DOHH2 (cell line): Measurements from ENCODE around the gene MAST3.

Experiments used
- H3F3A ChIP-seq: fragments of 200-600 bp; sonication (generic), shearing (Covaris generic); 2 replicates; pipeline ENCODE4 v1.6.0; 2016; ENCODE audit warnings: antibody characterized with exemption, mild to moderate bottlenecking; ENCODE audit not compliant: control insufficient read depth, insufficient read depth
- H3K27ac ChIP-seq: fragments of 200-600 bp; sonication (generic); 2 replicates; pipeline ENCODE4 v1.5.1; 2014; ENCODE audit warnings: low read depth, mild to moderate bottlenecking, low read length, moderate library complexity
- H3K27me3 ChIP-seq: fragments of 200-600 bp; sonication (generic); 2 replicates; pipeline ENCODE4 v1.6.1; 2014; ENCODE audit warnings: mild to moderate bottlenecking, low read length, mixed read lengths; ENCODE audit not compliant: control insufficient read depth
- H3K36me3 ChIP-seq: fragments of 200-600 bp; sonication (generic); 2 replicates; pipeline ENCODE4 v1.6.1; 2014; ENCODE audit warnings: mild to moderate bottlenecking, low read length, moderate library complexity, mixed read lengths; ENCODE audit not compliant: control insufficient read depth
- H3K4me1 ChIP-seq: fragments of 200-600 bp; sonication (generic); 2 replicates; pipeline ENCODE4 v1.6.1; 2014; ENCODE audit warnings: mild to moderate bottlenecking, low read length, mixed read lengths; ENCODE audit not compliant: control insufficient read depth
- H3K4me2 ChIP-seq: fragments of 200-600 bp; sonication (generic); 2 replicates; pipeline ENCODE4 v1.6.0; 2014; ENCODE audit warnings: mild to moderate bottlenecking, low read length, moderate library complexity
- H3K4me3 ChIP-seq: fragments of 200-600 bp; sonication (generic); 2 replicates; pipeline ENCODE4 v1.5.1; 2014; ENCODE audit warnings: mild to moderate bottlenecking, low read length, mixed read lengths
- H3K79me2 ChIP-seq: fragments of 200-600 bp; sonication (generic); 2 replicates; pipeline ENCODE4 v1.6.1; 2014; ENCODE audit warnings: mild to moderate bottlenecking, low read length, mixed read lengths; ENCODE audit not compliant: control insufficient read depth
- H3K9me2 ChIP-seq: fragments of 200-600 bp; sonication (generic); replicated peaks from 2 replicates; pipeline ENCODE4 v1.6.1; 2014; ENCODE audit warnings: mild to moderate bottlenecking, low read length, mixed read lengths; ENCODE audit not compliant: control insufficient read depth
- H3K9me3 ChIP-seq: fragments of 200-600 bp; sonication (generic); 2 replicates; pipeline ENCODE4 v1.6.1; 2014; ENCODE audit warnings: antibody characterized with exemption, low read length, mixed read lengths; ENCODE audit not compliant: control insufficient read depth, insufficient read depth
- H4K20me1 ChIP-seq: fragments of 200-600 bp; sonication (generic); 2 replicates; pipeline ENCODE4 v1.6.0; 2014; ENCODE audit warnings: low read depth, mild to moderate bottlenecking, antibody characterized with exemption, low read length, moderate library complexity; ENCODE audit not compliant: control insufficient read depth, insufficient read depth
- CTCF ChIP-seq: fragments of 200-600 bp; sonication (generic); IDR thresholded peaks from one replicate; pipeline ENCODE4 v1.5.1; 2014; ENCODE audit warnings: antibody characterized with exemption, mild to moderate bottlenecking, low read depth, low read length; ENCODE audit not compliant: poor library complexity, severe bottlenecking
- EZH2phosphoT487 ChIP-seq: fragments of 200-600 bp; sonication (generic); IDR thresholded peaks from 2 replicates; pipeline ENCODE4 v1.6.1; 2017; ENCODE audit warnings: borderline replicate concordance, mild to moderate bottlenecking, antibody characterized with exemption, low read length, moderate library complexity, mixed read lengths

Gene MAST3

DNA sequence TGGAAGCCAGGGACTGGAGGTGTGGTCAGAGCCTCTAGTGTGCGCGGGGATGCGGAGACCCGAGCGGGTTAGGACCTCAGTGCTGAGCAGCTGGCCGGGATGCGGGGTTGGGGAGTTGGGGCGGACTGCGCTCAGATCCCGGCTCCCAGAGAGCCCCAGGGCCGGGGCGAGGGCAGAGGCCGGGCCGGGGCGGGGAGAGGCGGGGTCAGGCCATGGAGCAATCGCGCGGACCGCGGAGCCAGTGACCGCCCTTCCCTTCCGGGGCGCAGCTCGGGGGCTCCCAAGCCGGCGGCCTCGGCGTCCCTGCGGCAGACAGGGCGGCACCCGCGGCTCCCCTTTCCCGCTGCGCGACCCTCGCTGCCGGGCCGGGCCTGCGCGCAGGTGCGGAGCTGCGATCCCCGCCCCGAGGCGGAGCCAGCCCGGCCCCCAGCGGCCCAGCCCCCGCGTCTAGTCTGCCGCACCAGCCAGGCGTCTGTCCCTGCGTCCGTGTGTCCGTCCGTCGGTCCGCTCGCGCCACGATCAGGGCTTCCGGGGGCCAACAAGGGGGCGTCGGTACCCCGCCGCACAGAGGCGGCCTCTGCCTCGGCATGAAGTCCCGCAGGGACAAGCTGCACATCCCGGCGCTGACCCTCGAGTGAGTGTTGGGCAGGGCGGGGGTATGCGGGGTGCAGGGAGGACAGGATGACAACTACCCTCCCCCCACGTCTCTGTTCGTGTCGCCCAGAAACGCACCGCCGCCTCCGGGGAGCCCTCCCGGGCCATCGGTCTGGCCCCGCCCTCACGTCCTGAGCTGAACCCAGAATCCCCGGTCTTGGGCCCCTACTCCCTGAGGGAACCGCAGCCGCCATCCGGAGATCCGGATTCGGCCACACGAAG, 12.4 kb downstream of the MAST3 start:
- no peaks in the 10 kb centered on the region for H4K20me1 ChIP-seq
- TF ChIP-seq EZH2phosphoT487 (no peak), CTCF (no peak)
- H3K27ac ChIP-seq, result 0 out of 2 replicates have a peak overlapping the region, but pooled peaks have one; percentile 50
- no peaks in the 10 kb centered on the region for H3K9me2 ChIP-seq
- H3K9me3 ChIP-seq, result no peaks in the 10 kb centered on the region
- peak overlapping the region; percentile 99 for H3K4me2 ChIP-seq
- H3F3A ChIP-seq, result peaks cover 25% of the 10 kb centered on the region
- no peaks in the 10 kb centered on the region for H3K79me2 ChIP-seq
- H3K36me3 ChIP-seq, result peaks cover 16% of the 10 kb centered on the region
- peak overlapping the region; percentile 87 for H3K4me3 ChIP-seq
- H3K4me1 ChIP-seq, result peaks cover 61% of the 10 kb centered on the region
- no peaks in the 10 kb centered on the region for H3K27me3 ChIP-seq

DNA sequence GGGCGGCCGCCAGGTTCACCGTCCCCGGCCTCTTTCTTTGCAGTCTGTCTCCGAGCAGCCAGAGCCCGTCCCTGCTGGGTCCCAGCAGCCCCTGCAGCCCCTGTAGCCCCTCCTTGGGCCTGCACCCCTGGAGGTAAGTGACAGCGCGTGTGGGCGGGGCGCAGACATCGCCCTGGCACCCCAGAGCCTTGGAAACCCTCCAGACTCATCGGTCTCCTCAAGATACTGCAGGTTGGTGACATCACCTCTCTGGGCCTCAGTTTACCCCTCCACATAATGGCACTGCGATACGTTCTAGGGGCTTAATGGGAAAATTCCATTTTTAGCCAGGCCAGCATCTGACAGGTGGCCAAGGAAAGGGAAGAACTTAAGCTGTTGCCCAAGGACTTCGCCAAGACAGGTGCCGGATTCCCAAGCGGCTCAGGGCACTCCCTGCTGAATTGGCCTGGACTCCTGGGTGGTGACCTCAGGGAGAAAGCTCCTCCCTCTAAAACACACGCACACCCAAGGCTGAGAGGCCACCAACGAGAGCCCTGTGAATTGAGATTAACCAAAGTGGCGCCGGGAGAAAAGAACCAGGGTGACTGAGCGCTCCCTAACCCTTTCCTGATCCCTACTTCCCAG, 13.1 kb downstream of the MAST3 start:
- TF ChIP-seq CTCF (no peak), EZH2phosphoT487 (no peak)
- H3K27me3 ChIP-seq, result no peaks in the 10 kb centered on the region
- H3K4me3 ChIP-seq, result peak overlapping the region; percentile 87
- H3K36me3 ChIP-seq, result peaks cover 16% of the 10 kb centered on the region
- peaks cover 54% of the 10 kb centered on the region for H3K4me1 ChIP-seq
- H3K79me2 ChIP-seq, result no peaks in the 10 kb centered on the region
- peak overlapping the region; percentile 99 for H3K4me2 ChIP-seq
- H3K27ac ChIP-seq, result no peak overlapping the region
- no peaks in the 10 kb centered on the region for H3K9me2 ChIP-seq
- H3F3A ChIP-seq, result peaks cover 24% of the 10 kb centered on the region
- H4K20me1 ChIP-seq, result no peaks in the 10 kb centered on the region
- H3K9me3 ChIP-seq, result no peaks in the 10 kb centered on the region

GRCh38 chr19:18112989-18113478, 15.5 kb downstream of the MAST3 start:
- Histone ChIP-seq H3F3A (peaks cover 8% of the 10 kb centered on the region), H3K36me3 (peaks cover 16% of the 10 kb centered on the region), H3K79me2 (peaks cover under 1% of the 10 kb centered on the region; the same call in 1 of the 2 replicates), H3K27ac (peak overlapping the region; percentile 3; the same call in 1 of the 2 replicates), H3K9me3 (no peaks in the 10 kb centered on the region), H3K4me3 (no peak overlapping the region), H4K20me1 (no peaks in the 10 kb centered on the region), H3K9me2 (no peaks in the 10 kb centered on the region), H3K4me2 (no peak overlapping the region), H3K4me1 (peaks cover 43% of the 10 kb centered on the region), H3K27me3 (no peaks in the 10 kb centered on the region)
- TF ChIP-seq EZH2phosphoT487, result no peak
- TF ChIP-seq CTCF, result peak; percentile 87
